GM12873 (cell line): ENCODE results near the gene RNASEH1.

ENCODE experiments used
- CTCF ChIP-seq: IDR thresholded peaks from 2 replicates; pipeline ENCODE4 v1.5.1; 2012; ENCODE audit warnings: low read depth, mild to moderate bottlenecking, moderate library complexity, low read length, control low read depth; ENCODE audit not compliant: insufficient read depth; ENCODE audit errors: missing control alignments

RNASEH1 gene

DNA sequence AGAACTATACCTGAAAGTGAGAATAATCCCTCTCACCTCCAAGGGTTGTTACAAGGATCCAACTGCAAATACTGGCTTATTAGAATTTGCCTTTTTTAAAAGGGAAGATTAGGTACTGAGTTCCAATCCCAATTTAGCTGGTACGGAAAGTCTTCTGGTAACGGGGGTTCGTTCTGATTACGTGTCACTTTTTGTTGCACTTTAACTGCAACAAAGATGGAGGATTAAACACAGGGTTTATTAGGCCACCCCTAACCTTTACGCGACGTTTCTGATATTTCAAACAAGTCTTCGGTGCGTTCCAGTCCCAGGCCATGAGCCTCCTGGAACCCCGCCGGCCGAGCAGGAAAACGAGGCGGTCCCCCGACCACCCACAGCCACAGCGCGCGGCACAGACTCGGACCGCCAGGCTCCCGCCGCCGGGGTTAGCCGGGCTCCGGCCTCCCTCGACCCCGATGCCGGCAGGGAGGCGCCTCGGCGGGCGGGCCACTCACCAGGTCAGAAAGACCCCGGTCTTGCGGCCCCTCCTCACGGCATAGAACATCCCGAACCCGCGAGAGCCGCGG lies 411 bp downstream of the RNASEH1 start:
- no peak for TF ChIP-seq CTCF

DNA sequence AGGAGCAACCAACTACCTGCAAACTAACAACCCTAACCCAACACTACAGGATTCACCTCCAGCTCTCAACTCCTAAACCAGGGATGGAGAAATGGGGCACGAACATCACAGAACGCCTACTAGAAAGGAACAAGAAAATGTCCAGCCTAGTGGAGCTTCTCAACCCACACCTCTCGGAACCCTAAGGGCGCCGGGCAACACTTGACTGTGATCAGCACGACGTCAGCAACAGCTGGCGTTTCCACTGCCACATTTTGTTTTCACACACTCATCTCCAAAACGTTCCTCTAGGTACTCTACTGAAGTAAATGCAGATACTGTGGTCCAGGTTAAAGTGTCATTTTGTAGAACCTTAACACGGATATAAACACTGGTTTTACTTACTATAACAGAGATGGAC lies 4.2 kb downstream of the RNASEH1 start:
- TF ChIP-seq CTCF, result no peak

DNA sequence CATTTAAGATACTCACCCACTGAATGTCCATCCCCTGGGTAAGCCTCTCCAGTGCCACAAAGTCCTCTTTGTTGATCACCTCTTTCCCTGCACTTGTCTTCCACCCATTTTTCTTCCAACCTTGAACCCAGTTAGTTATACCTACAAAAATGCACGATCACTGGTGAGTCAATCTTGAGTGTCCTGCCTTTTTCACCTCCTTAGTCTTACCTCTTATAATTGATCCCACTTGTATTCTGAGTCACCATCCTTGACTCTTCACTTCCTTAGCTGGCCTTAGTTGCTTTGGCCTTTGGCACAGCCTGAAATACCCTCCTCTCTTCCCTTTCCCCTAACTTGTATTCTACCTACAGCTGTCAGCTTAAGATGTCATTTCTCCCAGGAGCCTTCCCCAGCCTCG lies 10.2 kb downstream of the RNASEH1 start:
- no peak for TF ChIP-seq CTCF

- TF ChIP-seq CTCF, result no peak
Observed at GRCh38 chr2:3545788-3546478, 12.2 kb downstream of the RNASEH1 start.

GRCh38 chr2:3543023-3543683 lies 15.0 kb downstream of the RNASEH1 start:
- TF ChIP-seq CTCF, result no peak

- no peak for TF ChIP-seq CTCF
Observed at GRCh38 chr2:3542107-3542506, 16.0 kb downstream of the RNASEH1 start.

DNA sequence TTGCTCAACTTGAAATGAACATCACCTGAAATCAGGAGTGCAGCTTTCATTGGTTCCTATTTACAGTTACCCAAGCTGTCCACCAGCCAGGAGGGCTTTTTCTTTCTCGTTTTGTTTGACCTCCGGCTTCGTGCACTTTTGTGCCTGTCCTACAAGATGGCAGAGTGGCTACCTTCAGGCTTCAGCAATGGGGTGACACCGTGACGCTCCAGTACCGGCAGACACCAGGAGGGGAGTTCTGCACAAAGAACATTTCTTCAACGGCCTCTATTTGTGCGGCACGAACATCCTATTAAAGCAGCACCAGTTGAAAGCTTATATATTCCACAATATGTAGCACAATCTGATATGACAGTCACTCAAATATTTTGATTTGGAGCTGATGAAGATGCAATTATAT lies 18.3 kb downstream of the RNASEH1 start:
- no peak for TF ChIP-seq CTCF
